Stomach (tissue), 9 donors: ENCODE results near the gene PC. TPM values are rescaled to one million over a fixed set of nuclear protein-coding genes. Genes with fewer than 3 reads are reported as not detected.

Source experiments
- DNase-seq, 2 donors: peaks; one replicate each; pipeline versions ENCODE4 v3.0.0 to v3.0.0-alpha.2; 2013 to 2019
- H3K27ac ChIP-seq, 5 donors: fragments of 200-600 bp in 4 of 5; sonication (generic) in 4 of 5; one replicate each; pipeline ENCODE4 v1.5.1; 2013 to 2019; ENCODE audit warnings: mild to moderate bottlenecking in 1 of 5, moderate library complexity in 1 of 5
- H3K27me3 ChIP-seq, 3 donors: fragments of 200-600 bp; sonication (generic); one replicate each; pipeline ENCODE4 v1.5.1; 2017 to 2019; ENCODE audit warnings: mixed run types in 1 of 3
- H3K36me3 ChIP-seq, 4 donors: fragments of 200-600 bp; sonication (generic); 1 replicate in 3 of 4; 2 replicates in 1 of 4; pipeline ENCODE4 v1.5.1; 2016 to 2019
- H3K4me1 ChIP-seq, 4 donors: fragments of 200-600 bp; sonication (generic); one replicate each; pipeline ENCODE4 v1.5.1; 2016 to 2019
- H3K4me3 ChIP-seq, 4 donors: fragments of 200-600 bp; sonication (generic) in 3 of 4; one replicate each; pipeline ENCODE4 v1.5.1; 2016 to 2019; ENCODE audit warnings: mild to moderate bottlenecking in 1 of 4
- H3K9me3 ChIP-seq, 4 donors: fragments of 200-600 bp; sonication (generic); one replicate each; pipeline ENCODE4 v1.5.1; 2016 to 2019
- CTCF ChIP-seq, 7 experiments: fragments of 450-650 bp in 4 of 7; fragments of 200-600 bp in 3 of 7; sonication (generic) in 3 of 7; IDR thresholded peaks; one replicate each; pipeline ENCODE4 v1.5.1; 2016 to 2019; ENCODE audit warnings: antibody characterized with exemption in 7 of 7, control low read depth in 2 of 7, mild to moderate bottlenecking in 1 of 7
- EP300 ChIP-seq: sonication (generic); formaldehyde crosslinking; IDR thresholded peaks from one replicate; pipeline ENCODE4 v1.6.1; 2017; ENCODE audit warnings: antibody characterized with exemption
- POLR2A ChIP-seq, 4 donors: fragments of 450-650 bp; IDR thresholded peaks; one replicate each; pipeline ENCODE4 v1.6.1; 2016; ENCODE audit warnings: antibody characterized with exemption in 4 of 4, control low read depth in 2 of 4, mild to moderate bottlenecking in 1 of 4, moderate library complexity in 1 of 4
- POLR2AphosphoS5 ChIP-seq, 3 donors: sonication (generic); formaldehyde crosslinking; IDR thresholded peaks; one replicate each; pipeline ENCODE4 v1.6.1; 2016; ENCODE audit warnings: antibody characterized with exemption in 3 of 3
- WGBS, 5 donors: extraction: QIAGEN DNeasy Blood & Tissue Kit in 3 of 5; methylation state at CpG; one replicate each; pipeline versions ENCODE4 v1.1.5 to v1.1.7; 2013 to 2018; 5-methylcytosine and 5-hydroxymethylcytosine counted together
- intact Hi-C: fragments of 100-400 bp; cut with DNase I; formaldehyde crosslinking; loops from one replicate; pipeline ENCODE4 v1.15.1; 2023; ENCODE audit warnings: low total_unique reads
- polyA plus RNA-seq, 3 donors: library from polyadenylated mRNA; stranded (reverse); fragments of 200-250 nt; gene quantifications; one replicate each; pipeline ENCODE4 v1.2.3, GENCODE V29; 2013
- total RNA-seq, 5 donors: library from RNA; depleted of rRNA; stranded (reverse); fragments of >200 nt; gene quantifications; one replicate each; pipeline versions ENCODE4 v1.1.0 to v1.2.3, GENCODE V29; 2014 to 2016
- donor health status: healthy with polysubstance abuse.
- donor health status: Bipolar disorder and iron deficiency.
- donor health status: healthy.

Gene PC
- total and polyA plus RNA-seq, 8 donors: 0.58 to 86.0 (median 22.3) TPM

GRCh38 chr11:66981976-66982578 lies 23.9 kb upstream of the PC start:
- H3K27me3 ChIP-seq: no peaks in the 10 kb centered on the region
- H3K36me3 ChIP-seq: no peaks in the 10 kb centered on the region
- 16 to 27% (median 19%) methylated on average over 9 of the region's 9 CpGs for whole genome bisulfite sequencing, 5 donors
- no peak overlapping the region for H3K4me3 ChIP-seq
- H3K4me1 ChIP-seq: peaks cover 15 to 47% (median 23%) of the 10 kb centered on the region in 4 donors
- TF ChIP-seq POLR2AphosphoS5 (IDR thresholded peaks at IDR 0.05): peak in 1 of 3 donors; percentile 28
- TF ChIP-seq EP300: no peak
- TF ChIP-seq CTCF (IDR thresholded peaks at IDR 0.05): no peak
- DNase-seq: peak; percentile 80 to 87
- peaks cover 7 to 20% (median 13%) of the 10 kb centered on the region in 4 donors for H3K9me3 ChIP-seq
- no peak overlapping the region for H3K27ac ChIP-seq
- intact Hi-C loops: no loop called here

- intact Hi-C loops: no loop called here
- no peak for DNase-seq
- Histone ChIP-seq H3K4me1 (peaks cover 0 to 24% (median 10%) of the 10 kb centered on the region in 4 donors), H3K27ac (no peak overlapping the region), H3K9me3 (peaks cover 7 to 20% (median 13%) of the 10 kb centered on the region in 4 donors), H3K4me3 (no peak overlapping the region), H3K27me3 (peaks cover 0 to 10% (median 0%) of the 10 kb centered on the region in 3 donors), H3K36me3 (no peaks in the 10 kb centered on the region)
- no peak for TF ChIP-seq POLR2A (IDR thresholded peaks at IDR 0.05)
- no peak for TF ChIP-seq EP300
- TF ChIP-seq POLR2AphosphoS5 (IDR thresholded peaks at IDR 0.05): no peak
- TF ChIP-seq CTCF (IDR thresholded peaks at IDR 0.05): no peak
- WGBS, 5 donors: 89 to 98% (median 96%) methylated on average over 2 of the region's 2 CpGs
Observed at GRCh38 chr11:66979336-66979980, 21.3 kb upstream of the PC start.

GRCh38 chr11:66978717-66979116 lies 20.5 kb upstream of the PC start:
- Histone ChIP-seq H3K4me1 (peaks cover 0 to 17% (median 7%) of the 10 kb centered on the region in 4 donors), H3K4me3 (no peak overlapping the region), H3K36me3 (no peaks in the 10 kb centered on the region), H3K9me3 (peaks cover 7 to 20% (median 13%) of the 10 kb centered on the region in 4 donors), H3K27me3 (peaks cover 0 to 10% (median 0%) of the 10 kb centered on the region in 3 donors), H3K27ac (no peak overlapping the region)
- TF ChIP-seq POLR2A (IDR thresholded peaks at IDR 0.05) (no peak), CTCF (IDR thresholded peaks at IDR 0.05) (no peak), POLR2AphosphoS5 (IDR thresholded peaks at IDR 0.05) (no peak), EP300 (no peak)
- 91 to 97% (median 94%) methylated on average over 6 of the region's 6 CpGs for WGBS, 5 donors
- DNase-seq: no peak
- intact Hi-C loops: no loop called here

- H3K4me3 ChIP-seq: no peak overlapping the region
- no peaks in the 10 kb centered on the region for H3K36me3 ChIP-seq
- H3K27ac ChIP-seq: no peak overlapping the region
- no peak for DNase-seq
- peaks cover 0 to 10% (median 0%) of the 10 kb centered on the region in 3 donors for H3K27me3 ChIP-seq
- peaks cover 7 to 20% (median 13%) of the 10 kb centered on the region in 4 donors for H3K9me3 ChIP-seq
- intact Hi-C loops: no loop called here
- WGBS, 5 donors: 89 to 100% (median 92%) methylated on average over 2 of the region's 2 CpGs
- TF ChIP-seq POLR2A (IDR thresholded peaks at IDR 0.05) (no peak), CTCF (IDR thresholded peaks at IDR 0.05) (no peak), EP300 (no peak), POLR2AphosphoS5 (IDR thresholded peaks at IDR 0.05) (no peak)
- peaks cover 0 to 12% (median 7%) of the 10 kb centered on the region in 4 donors for H3K4me1 ChIP-seq
Observed at GRCh38 chr11:66978229-66978628, 20.0 kb upstream of the PC start.
